SK-N-SH (cell line): Measurements from ENCODE around the gene PTPN9. TPM values are rescaled to one million over a fixed set of nuclear protein-coding genes. Genes with fewer than 3 reads are reported as not detected.
A peak's percentile ranks its signal among the peaks of the same experiment; 100 is the strongest.

ENCODE experiments used
- CTCF ChIA-PET: fragments of 300-600, 350-600 bp; formaldehyde crosslinking; extraction: SDS; loops from one replicate; lab custom pipeline; 2021; lab: Yijun Ruan, JAX
- POLR2A ChIA-PET: fragments of 350-600 bp; sonication (Branson Sonifier 250); formaldehyde crosslinking; extraction: SDS; loops from one replicate; lab custom pipeline; 2020; ENCODE audit warnings: antibody characterized with exemption, inconsistent platforms; lab: Yijun Ruan, JAX
- DNase-seq: peaks from one replicate; pipeline ENCODE4 v3.0.0; 2012
- H2AFZ ChIP-seq: fragments of 200-600 bp; sonication (generic); 2 replicates; pipeline ENCODE4 v1.8.1; 2016; ENCODE audit warnings: antibody characterized with exemption, mild to moderate bottlenecking, low read depth
- H3F3A ChIP-seq: fragments of 200-600 bp; sonication (generic); replicated peaks from 2 replicates; pipeline ENCODE3; 2016; ENCODE audit warnings: antibody characterized with exemption, mild to moderate bottlenecking; ENCODE audit not compliant: insufficient read depth
- H3K27ac ChIP-seq, 2 experiments: fragments of 200-500 bp in 1 of 2; fragments of 200-600 bp in 1 of 2; sonication (Bioruptor generic) in 1 of 2; sonication (generic), shearing (Covaris generic) in 1 of 2; 2 replicates each; pipeline versions ENCODE4 v1.5.1 to v1.6.1; 2014 to 2016; ENCODE audit warnings: low read depth in 2 of 2, inconsistent platforms in 1 of 2, low read length in 1 of 2, mild to moderate bottlenecking in 1 of 2, mixed read lengths in 1 of 2
- H3K27me3 ChIP-seq: fragments of 200-600 bp; sonication (generic), shearing (Covaris generic); 2 replicates; pipeline ENCODE4 v1.6.1; 2016; ENCODE audit warnings: mixed run types; ENCODE audit not compliant: insufficient read depth
- H3K36me3 ChIP-seq, 2 experiments: fragments of 200-500 bp in 1 of 2; fragments of 200-600 bp in 1 of 2; sonication (Bioruptor generic) in 1 of 2; sonication (generic) in 1 of 2; replicated peaks in 1 of 2; 2 replicates each; pipeline versions ENCODE3 to v1.5.1; 2014 to 2016; ENCODE audit warnings: low read length in 1 of 2, mild to moderate bottlenecking in 1 of 2; ENCODE audit not compliant: insufficient read depth in 2 of 2, control insufficient read depth in 1 of 2
- H3K4me1 ChIP-seq, 2 experiments: fragments of 200-500 bp in 1 of 2; fragments of 200-600 bp in 1 of 2; sonication (Bioruptor generic) in 1 of 2; sonication (generic), shearing (Covaris generic) in 1 of 2; 2 replicates each; pipeline versions ENCODE4 v1.5.1 to v1.6.1; 2014 to 2016; ENCODE audit warnings: low read depth in 1 of 2, low read length in 1 of 2, mixed run types in 1 of 2; ENCODE audit not compliant: insufficient read depth in 2 of 2, control insufficient read depth in 1 of 2
- H3K4me2 ChIP-seq: fragments of 200-600 bp; sonication (generic), shearing (Covaris generic); 2 replicates; pipeline ENCODE4 v1.6.1; 2017; ENCODE audit warnings: mixed run types
- H3K4me3 ChIP-seq, 2 experiments: fragments of 200-500 bp in 1 of 2; fragments of 200-600 bp in 1 of 2; sonication (Bioruptor generic) in 1 of 2; sonication (generic), shearing (Covaris generic) in 1 of 2; 2 replicates each; pipeline versions ENCODE4 v1.5.1 to v1.8.1; 2014 to 2016; ENCODE audit warnings: low read depth in 2 of 2, inconsistent platforms in 1 of 2, low read length in 1 of 2, mild to moderate bottlenecking in 1 of 2, mixed read lengths in 1 of 2, moderate library complexity in 1 of 2
- H3K79me2 ChIP-seq: fragments of 200-600 bp; sonication (generic); 2 replicates; pipeline ENCODE4 v1.8.1; 2017; ENCODE audit warnings: mild to moderate bottlenecking; ENCODE audit not compliant: insufficient read depth
- H3K9ac ChIP-seq: fragments of 200-600 bp; sonication (generic); 2 replicates; pipeline ENCODE4 v1.6.1; 2017; ENCODE audit warnings: mixed run types
- H3K9me2 ChIP-seq: fragments of 200-600 bp; sonication (generic); 2 replicates; pipeline ENCODE4 v1.6.1; 2017; ENCODE audit warnings: mixed run types
- H3K9me3 ChIP-seq: fragments of 200-600 bp; sonication (generic); 2 replicates; pipeline ENCODE4 v1.6.1; 2017; ENCODE audit warnings: mixed run types, mild to moderate bottlenecking, moderate library complexity
- H4K20me1 ChIP-seq: fragments of 200-600 bp; sonication (generic); 2 replicates; pipeline ENCODE4 v1.6.1; 2017; ENCODE audit warnings: mild to moderate bottlenecking, mixed run types; ENCODE audit not compliant: insufficient read depth
- CHD2 ChIP-seq: fragments of 150-350 bp; IDR thresholded peaks from 2 replicates; pipeline ENCODE4 v1.6.1; 2018; ENCODE audit warnings: low read length; ENCODE audit not compliant: partially characterized antibody
- CTCF ChIP-seq: fragments of 200-600 bp; sonication (generic); IDR thresholded peaks from 2 replicates; pipeline ENCODE4 v1.6.1; 2017; ENCODE audit warnings: antibody characterized with exemption, mild to moderate bottlenecking, moderate library complexity
- ELF1 ChIP-seq: IDR thresholded peaks from 2 replicates; pipeline ENCODE4 v1.4.0; 2012
- EZH2phosphoT487 ChIP-seq: fragments of 200-600 bp; sonication (generic); IDR thresholded peaks from 2 replicates; pipeline ENCODE4 v1.6.1; 2017; ENCODE audit warnings: low read depth, mixed run types, mild to moderate bottlenecking, antibody characterized with exemption, moderate library complexity, borderline replicate concordance
- FOSL2 ChIP-seq: IDR thresholded peaks from 2 replicates; pipeline ENCODE4 v1.4.0; 2012; ENCODE audit warnings: low read depth, mild to moderate bottlenecking, moderate library complexity, borderline replicate concordance
- GABPA ChIP-seq: IDR thresholded peaks from 2 replicates; pipeline ENCODE4 v1.4.0; 2012; ENCODE audit warnings: low read depth, mild to moderate bottlenecking
- MXI1 ChIP-seq: IDR thresholded peaks from 2 replicates; pipeline ENCODE4 v1.6.1; 2012; ENCODE audit warnings: mild to moderate bottlenecking, low read depth, low read length, improper control_type of control experiment
- NRF1 ChIP-seq: IDR thresholded peaks from 2 replicates; pipeline ENCODE4 v1.6.1; 2012; ENCODE audit warnings: low read depth, mild to moderate bottlenecking, low read length
- PBX3 ChIP-seq: IDR thresholded peaks from 2 replicates; pipeline ENCODE4; 2012
- POLR2AphosphoS5 ChIP-seq: IDR thresholded peaks from 2 replicates; pipeline ENCODE4 v1.6.1; 2012; ENCODE audit warnings: low read depth, low read length
- RAD21 ChIP-seq: IDR thresholded peaks from 2 replicates; pipeline ENCODE4 v1.6.1; 2012; ENCODE audit warnings: mild to moderate bottlenecking, low read length
- RFX5 ChIP-seq: IDR thresholded peaks from 2 replicates; pipeline ENCODE4 v1.6.1; 2012; ENCODE audit warnings: mild to moderate bottlenecking, improper control_type of control experiment, low read length
- SIN3A ChIP-seq: IDR thresholded peaks from 2 replicates; pipeline ENCODE4 v1.6.1; 2012; ENCODE audit warnings: low read depth, mild to moderate bottlenecking, low read length, moderate library complexity, borderline replicate concordance
- TAF1 ChIP-seq: IDR thresholded peaks from 2 replicates; pipeline ENCODE4 v1.6.1; 2012; ENCODE audit warnings: low read depth, mild to moderate bottlenecking, low read length, moderate library complexity, borderline replicate concordance
- USF1 ChIP-seq: IDR thresholded peaks from 2 replicates; pipeline ENCODE4 v1.4.0; 2012; ENCODE audit warnings: low read depth, borderline replicate concordance
- ZBTB33 ChIP-seq: IDR thresholded peaks from 2 replicates; pipeline ENCODE4 v1.4.0; 2012; ENCODE audit warnings: low read depth, borderline replicate concordance
- WGBS: methylation state at CpG from one replicate; pipeline ENCODE4 v1.1.6; 2017; ENCODE audit warnings: low lambda C conversion rate; 5-methylcytosine and 5-hydroxymethylcytosine counted together
- polyA plus RNA-seq, 3 experiments: library from polyadenylated mRNA; depleted of rRNA; stranded (reverse); fragments of >200 nt; gene quantifications; 2 replicates each; pipeline ENCODE4 v1.2.3, GENCODE V29; 2012
- TF ChIP-seq, protein P1 (sequence below): fragments of 150-350 bp; IDR thresholded peaks from 2 replicates; pipeline ENCODE4 v1.6.1; 2016; ENCODE audit warnings: mild to moderate bottlenecking, low read depth, low read length
- TF ChIP-seq, protein P2 (sequence below): IDR thresholded peaks from 2 replicates; pipeline ENCODE4 v1.4.0; 2012; ENCODE audit warnings: low read depth

PTPN9 gene
- polyA plus RNA-seq, 1 of the 3 experiments (the other 2 are of a cell fraction) = 25.9 TPM

- ChIA-PET POLR2A (interaction anchor here (0.6 to 1.6 kb wide), 5 partner anchors 10 to 188 kb away, joined by 3 to 6 read pairs (median 4); partner anchors contain the start of genes IMP3, MAN2C1 and SNUPN), CTCF (interaction anchor here (0.7 to 2.6 kb wide), 4 partner anchors 35 to 188 kb away, joined by 3 to 10 read pairs (median 4); partner anchors contain the start of genes IMP3 and MAN2C1)
- peak within 1 kb of the TSS; percentile 79 to 85 for H3K4me3 ChIP-seq
- WGBS = 2% methylated on average over 29 of the region's 39 CpGs
- H3K4me1 ChIP-seq = peaks cover 5 to 23% of the 10 kb centered on the region in 2 experiments; a peak in 3 of 4 replicates
- peaks cover 3 to 6% of the 10 kb centered on the region in 2 experiments for H3K36me3 ChIP-seq
- H3K9me3 ChIP-seq = no peaks in the 10 kb centered on the region
- DNase-seq = peak; percentile 77
- peaks cover 37% of the 10 kb centered on the region for H4K20me1 ChIP-seq
- H3K27ac ChIP-seq = peak within 1 kb of the TSS; percentile 96 to 99
- peak within 1 kb of the TSS; percentile 99 for H3K4me2 ChIP-seq
- TF ChIP-seq, protein P1, sequence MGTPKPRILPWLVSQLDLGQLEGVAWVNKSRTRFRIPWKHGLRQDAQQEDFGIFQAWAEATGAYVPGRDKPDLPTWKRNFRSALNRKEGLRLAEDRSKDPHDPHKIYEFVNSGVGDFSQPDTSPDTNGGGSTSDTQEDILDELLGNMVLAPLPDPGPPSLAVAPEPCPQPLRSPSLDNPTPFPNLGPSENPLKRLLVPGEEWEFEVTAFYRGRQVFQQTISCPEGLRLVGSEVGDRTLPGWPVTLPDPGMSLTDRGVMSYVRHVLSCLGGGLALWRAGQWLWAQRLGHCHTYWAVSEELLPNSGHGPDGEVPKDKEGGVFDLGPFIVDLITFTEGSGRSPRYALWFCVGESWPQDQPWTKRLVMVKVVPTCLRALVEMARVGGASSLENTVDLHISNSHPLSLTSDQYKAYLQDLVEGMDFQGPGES = peak; percentile 77
- TF ChIP-seq TAF1 (peak; percentile 52; the same call in 1 of the 2 replicates), RAD21 (no peak), RFX5 (peak; percentile 67), FOSL2 (no peak), GABPA (peak; percentile 67), MXI1 (peak; percentile 50), CTCF (no peak), ELF1 (peak; percentile 61), PBX3 (peak; percentile 99), ZBTB33 (no peak; the same call in 1 of the 2 replicates), USF1 (no peak), CHD2 (peak; percentile 92), NRF1 (peak; percentile 53), POLR2AphosphoS5 (0 out of 2 replicates have a peak, but pooled peaks have one; percentile 2), EZH2phosphoT487 (no peak), SIN3A (peak; percentile 47; the same call in 1 of the 2 replicates)
- TF ChIP-seq, protein P2, sequence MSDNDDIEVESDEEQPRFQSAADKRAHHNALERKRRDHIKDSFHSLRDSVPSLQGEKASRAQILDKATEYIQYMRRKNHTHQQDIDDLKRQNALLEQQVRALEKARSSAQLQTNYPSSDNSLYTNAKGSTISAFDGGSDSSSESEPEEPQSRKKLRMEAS = peak; percentile 58; the same call in 1 of the 2 replicates
- no peaks in the 10 kb centered on the region for H3K9me2 ChIP-seq
- no peaks in the 10 kb centered on the region for H3K27me3 ChIP-seq
- H3K9ac ChIP-seq = peak within 1 kb of the TSS; percentile 94
- peaks cover 49% of the 10 kb centered on the region for H3K79me2 ChIP-seq
- H3F3A ChIP-seq = peaks cover 35% of the 10 kb centered on the region
- no peak within 1 kb of the TSS; the same call in 1 of the 2 replicates for H2AFZ ChIP-seq
These were observed 127.3 kb downstream of the PTPN9 start, which contains the start of gene SIN3A for GRCh38 chr15:75451674-75452363. Gene SIN3A, minus strand, starts transcription at chr15:75451690. Its CDS starts 21,315 bp downstream, at chr15:75430375.
